ENCODE measurements around the gene TRIM22. TPM values are rescaled to one million over a fixed set of nuclear protein-coding genes. Genes with fewer than 3 reads are reported as not detected.

TRIM22 gene
- total RNA-seq, 1 donor from 2014 or later, result 167 TPM

DNA sequence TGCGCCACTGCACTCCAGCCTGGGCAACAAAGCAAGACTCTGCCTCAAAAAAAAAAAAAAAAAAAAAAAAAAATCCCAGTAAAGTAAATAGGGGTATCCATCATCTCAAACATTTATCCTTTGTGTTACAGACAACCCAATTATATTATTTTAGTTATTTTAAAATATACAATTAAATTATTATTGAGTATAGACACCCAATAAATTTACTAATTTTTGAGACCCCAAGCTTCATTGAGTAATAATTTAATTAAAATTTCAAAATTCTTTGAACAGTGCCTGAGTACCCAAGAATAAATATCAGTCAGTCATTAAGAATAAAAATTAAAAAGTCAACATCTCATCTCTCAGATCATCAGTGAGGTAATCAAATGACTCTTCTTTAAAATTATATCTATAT is 64.4 kb downstream of the TRIM22 start, which contains the start of gene OR52N4:
Gene OR52N4, plus strand, starts transcription at position 301 of the 400 bp plus-strand sequence. CDS start 498 bp downstream, outside the sequence.
- Histone ChIP-seq H3K4me2 (ENCODE audit: low read length) (no peak within 1 kb of the TSS), H3K4me3 (ENCODE audit: insufficient read depth, low read depth, low read length) (no peak within 1 kb of the TSS), H3K4me1 (ENCODE audit: insufficient read depth, low read length) (no peaks in the 10 kb centered on the region), H3K9ac (ENCODE audit: low read length) (no peak within 1 kb of the TSS), H3K79me2 (ENCODE audit: insufficient read depth, low read length) (no peaks in the 10 kb centered on the region), H3K36me3 (ENCODE audit: insufficient read depth, low read length) (no peaks in the 10 kb centered on the region), H3K27ac (ENCODE audit: low read depth, low read length) (no peak within 1 kb of the TSS), H3K9me3 (ENCODE audit: insufficient read depth, low read depth, low read length) (no peaks in the 10 kb centered on the region), H3K27me3 (ENCODE audit: insufficient read depth, low read length) (no peaks in the 10 kb centered on the region), H4K20me1 (ENCODE audit: insufficient read depth, low read length) (no peaks in the 10 kb centered on the region), H2AFZ (ENCODE audit: low read depth, low read length) (no peak within 1 kb of the TSS)
- Mint-ChIP-seq H3K4me3 (ENCODE audit: unreplicated experiment) (no peak within 1 kb of the TSS), H3K36me3 (ENCODE audit: low read depth, unreplicated experiment) (no peaks in the 10 kb centered on the region), H3K4me1 (ENCODE audit: low read depth, unreplicated experiment) (no peaks in the 10 kb centered on the region), H3K9me3 (ENCODE audit: unreplicated experiment) (no peaks in the 10 kb centered on the region), H3K27me3 (ENCODE audit: low read depth, unreplicated experiment) (no peaks in the 10 kb centered on the region), H3K27ac (ENCODE audit: unreplicated experiment) (no peak within 1 kb of the TSS)
- TF ChIP-seq, protein P1, sequence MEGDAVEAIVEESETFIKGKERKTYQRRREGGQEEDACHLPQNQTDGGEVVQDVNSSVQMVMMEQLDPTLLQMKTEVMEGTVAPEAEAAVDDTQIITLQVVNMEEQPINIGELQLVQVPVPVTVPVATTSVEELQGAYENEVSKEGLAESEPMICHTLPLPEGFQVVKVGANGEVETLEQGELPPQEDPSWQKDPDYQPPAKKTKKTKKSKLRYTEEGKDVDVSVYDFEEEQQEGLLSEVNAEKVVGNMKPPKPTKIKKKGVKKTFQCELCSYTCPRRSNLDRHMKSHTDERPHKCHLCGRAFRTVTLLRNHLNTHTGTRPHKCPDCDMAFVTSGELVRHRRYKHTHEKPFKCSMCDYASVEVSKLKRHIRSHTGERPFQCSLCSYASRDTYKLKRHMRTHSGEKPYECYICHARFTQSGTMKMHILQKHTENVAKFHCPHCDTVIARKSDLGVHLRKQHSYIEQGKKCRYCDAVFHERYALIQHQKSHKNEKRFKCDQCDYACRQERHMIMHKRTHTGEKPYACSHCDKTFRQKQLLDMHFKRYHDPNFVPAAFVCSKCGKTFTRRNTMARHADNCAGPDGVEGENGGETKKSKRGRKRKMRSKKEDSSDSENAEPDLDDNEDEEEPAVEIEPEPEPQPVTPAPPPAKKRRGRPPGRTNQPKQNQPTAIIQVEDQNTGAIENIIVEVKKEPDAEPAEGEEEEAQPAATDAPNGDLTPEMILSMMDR (IDR thresholded peaks at IDR 0.05; ENCODE audit: insufficient read depth, low read depth, low read length), result no peak
- no peak for TF ChIP-seq EZH2 (IDR thresholded peaks at IDR 0.05; ENCODE audit: insufficient read depth, low read length)
- FAIRE-seq, result no peak
- DNase-seq (ENCODE audit: low read depth), result no peak

Other genes with a start within 250 kb of the TRIM22 start
- not detected in 2 replicates for gene OR51I1, start 248.3 kb upstream of the TRIM22 start, total RNA-seq
- not detected in 2 replicates for gene OR51I2, start 240.5 kb upstream of the TRIM22 start, total RNA-seq
- not detected in 2 replicates for gene OR52D1, start 201.1 kb upstream of the TRIM22 start, total RNA-seq
- not detected in 2 replicates for gene UBQLN3, start 179.8 kb upstream of the TRIM22 start, total RNA-seq
- 0.27 TPM in 1 of 2 replicates, not detected in the other for gene UBQLNL, start 173.1 kb upstream of the TRIM22 start, total RNA-seq
- gene OR52H1, start 141.2 kb upstream of the TRIM22 start, total RNA-seq, result not detected in 2 replicates
- gene OR52B6, start 108.9 kb upstream of the TRIM22 start, total RNA-seq, result not detected in 2 replicates
- 17.6 and 23.9 TPM in 2 replicates for gene TRIM6, start 93.2 kb upstream of the TRIM22 start, total RNA-seq
- gene TRIM34, start 64.8 kb upstream of the TRIM22 start, total RNA-seq, result 1.2 and 4.6 TPM in 2 replicates
- gene TRIM5, start 4.7 kb upstream of the TRIM22 start, total RNA-seq, result 45.3 and 55.6 TPM in 2 replicates
- not detected in 2 replicates for gene OR56B1, start 46.7 kb downstream of the TRIM22 start, total RNA-seq
- not detected in 2 replicates for gene OR52N4, start 64.5 kb downstream of the TRIM22 start, total RNA-seq
- not detected in 2 replicates for gene OR52N5, start 93.6 kb downstream of the TRIM22 start, total RNA-seq
- gene OR52N1, start 101.5 kb downstream of the TRIM22 start, total RNA-seq, result not detected in 2 replicates
- not detected in 2 replicates for gene OR52N2, start 119.1 kb downstream of the TRIM22 start, total RNA-seq
- not detected in 2 replicates for gene OR52E6, start 152.1 kb downstream of the TRIM22 start, total RNA-seq
- gene OR52E8, start 167.9 kb downstream of the TRIM22 start, total RNA-seq, result not detected in 2 replicates
- gene OR52E4, start 190.8 kb downstream of the TRIM22 start, total RNA-seq, result not detected in 2 replicates
- not detected in 2 replicates for gene OR52E5, start 203.4 kb downstream of the TRIM22 start, total RNA-seq